H9 (cell line): ENCODE results near the gene SYNPO2. TPM values are rescaled to one million over a fixed set of nuclear protein-coding genes. Genes with fewer than 3 reads are reported as not detected.

ENCODE experiments used
- DNase-seq: peaks from one replicate; pipeline ENCODE4 v3.0.0-alpha.2; 2017
- H2AFZ ChIP-seq: one replicate; pipeline ENCODE4 v1.6.1; 2013; ENCODE audit warnings: mild to moderate bottlenecking, low read length, control low read depth, moderate library complexity
- H2AK5ac ChIP-seq: 2 replicates; pipeline ENCODE4 v1.6.1; 2013; ENCODE audit warnings: low read length, control low read depth, mixed read lengths; ENCODE audit not compliant: insufficient read length
- H2BK120ac ChIP-seq: one replicate; pipeline ENCODE4 v1.6.1; 2013; ENCODE audit warnings: low read depth, mild to moderate bottlenecking, low read length, control low read depth, inconsistent platforms; ENCODE audit not compliant: poor library complexity, severe bottlenecking
- H2BK12ac ChIP-seq: 2 replicates; pipeline ENCODE4 v1.6.1; 2013; ENCODE audit warnings: low read length, control low read depth, mixed read lengths, low read depth; ENCODE audit not compliant: insufficient read length
- H2BK15ac ChIP-seq: 2 replicates; pipeline ENCODE4 v1.6.1; 2013; ENCODE audit warnings: low read depth, low read length, control low read depth
- H2BK20ac ChIP-seq: one replicate; pipeline ENCODE4 v1.6.1; 2013; ENCODE audit warnings: low read depth, mild to moderate bottlenecking, low read length, control low read depth, inconsistent platforms; ENCODE audit not compliant: poor library complexity, severe bottlenecking
- H2BK5ac ChIP-seq: 2 replicates; pipeline ENCODE4 v1.6.1; 2013; ENCODE audit warnings: low read length, control low read depth, mixed read lengths; ENCODE audit not compliant: insufficient read length
- H3K14ac ChIP-seq: 2 replicates; pipeline ENCODE4 v1.6.1; 2013; ENCODE audit warnings: low read length, control low read depth; ENCODE audit not compliant: insufficient read depth
- H3K18ac ChIP-seq: 2 replicates; pipeline ENCODE4 v1.6.1; 2013; ENCODE audit warnings: low read depth, mild to moderate bottlenecking, mixed read lengths, low read length, control low read depth; ENCODE audit not compliant: insufficient read length
- H3K23ac ChIP-seq: 2 replicates; pipeline ENCODE4 v1.6.1; 2013; ENCODE audit warnings: low read length, control low read depth, mixed read lengths, low read depth; ENCODE audit not compliant: insufficient read length
- H3K23me2 ChIP-seq: 2 replicates; pipeline ENCODE4 v1.6.1; 2013; ENCODE audit warnings: low read depth, mild to moderate bottlenecking, mixed read lengths, low read length, control low read depth; ENCODE audit not compliant: insufficient read length, poor library complexity, severe bottlenecking
- H3K27ac ChIP-seq: 2 replicates; pipeline ENCODE4 v1.5.1; 2013; ENCODE audit warnings: low read length, control low read depth, mixed read lengths, low read depth; ENCODE audit not compliant: insufficient read length
- H3K27me3 ChIP-seq: 2 replicates; pipeline ENCODE4 v1.6.1; 2013; ENCODE audit warnings: low read length, control low read depth, inconsistent platforms; ENCODE audit not compliant: insufficient read depth
- H3K4ac ChIP-seq: 2 replicates; pipeline ENCODE4 v1.6.1; 2013; ENCODE audit warnings: low read depth, mild to moderate bottlenecking, control low read depth, inconsistent platforms, low read length, moderate library complexity
- H3K4me1 ChIP-seq: 2 replicates; pipeline ENCODE4 v1.6.1; 2013; ENCODE audit warnings: low read length, control low read depth, inconsistent platforms; ENCODE audit not compliant: insufficient read depth
- H3K4me2 ChIP-seq: 2 replicates; pipeline ENCODE4 v1.6.1; 2013; ENCODE audit warnings: low read length, control low read depth, mixed read lengths; ENCODE audit not compliant: insufficient read length, insufficient read depth
- H3K56ac ChIP-seq: 2 replicates; pipeline ENCODE4 v1.6.1; 2013; ENCODE audit warnings: low read depth, mild to moderate bottlenecking, mixed read lengths, low read length, control low read depth; ENCODE audit not compliant: insufficient read length
- H3K79me1 ChIP-seq: 2 replicates; pipeline ENCODE4 v1.6.1; 2013; ENCODE audit warnings: low read depth, mild to moderate bottlenecking, moderate library complexity, low read length, control low read depth, inconsistent platforms; ENCODE audit not compliant: insufficient read depth, poor library complexity, severe bottlenecking
- H3K79me2 ChIP-seq: 2 replicates; pipeline ENCODE4 v1.6.1; 2013; ENCODE audit warnings: low read length, control low read depth, inconsistent platforms; ENCODE audit not compliant: insufficient read depth
- H3K9ac ChIP-seq: 2 replicates; pipeline ENCODE4 v1.6.1; 2013; ENCODE audit warnings: low read length, control low read depth, mixed read lengths; ENCODE audit not compliant: insufficient read length; ENCODE audit errors: extremely low read depth
- H3K9me3 ChIP-seq: one replicate; pipeline ENCODE4 v1.6.1; 2013; ENCODE audit warnings: low read depth, low read length, inconsistent platforms; ENCODE audit not compliant: control insufficient read depth
- H3T11ph ChIP-seq: one replicate; pipeline ENCODE4 v1.6.1; 2013; ENCODE audit warnings: mild to moderate bottlenecking, low read length, control low read depth, inconsistent platforms
- H4K20me1 ChIP-seq: one replicate; pipeline ENCODE4 v1.6.1; 2013; ENCODE audit not compliant: control insufficient read depth, insufficient read length, insufficient read depth
- H4K5ac ChIP-seq: 2 replicates; pipeline ENCODE4 v1.6.1; 2013; ENCODE audit warnings: low read depth, mild to moderate bottlenecking, mixed read lengths, low read length, control low read depth; ENCODE audit not compliant: insufficient read length
- H4K8ac ChIP-seq: replicated peaks from 2 replicates; pipeline ENCODE4 v1.6.1; 2013; ENCODE audit warnings: low read length, control low read depth, mixed read lengths, low read depth; ENCODE audit not compliant: insufficient read length
- H4K91ac ChIP-seq: 2 replicates; pipeline ENCODE4 v1.6.1; 2013; ENCODE audit warnings: low read depth, mild to moderate bottlenecking, moderate library complexity, mixed read lengths, low read length, control low read depth; ENCODE audit not compliant: insufficient read length
- H3K27ac Mint-ChIP-seq, 3 experiments: 2 replicates in 2 of 3; 3 replicates in 1 of 3; pipeline ENCODE4 v1.8.0; 2020 to 2021; ENCODE audit warnings: mixed read lengths in 3 of 3, mild to moderate bottlenecking in 1 of 3, moderate library complexity in 1 of 3
- H3K27me3 Mint-ChIP-seq: 2 replicates; pipeline ENCODE4 v1.8.0; 2021; ENCODE audit warnings: low read depth, mild to moderate bottlenecking, moderate library complexity, mixed read lengths
- H3K36me3 Mint-ChIP-seq, 3 experiments: 2 replicates in 2 of 3; 3 replicates in 1 of 3; pipeline ENCODE4 v1.8.0; 2020 to 2021; ENCODE audit warnings: low read depth in 3 of 3, mixed read lengths in 3 of 3; ENCODE audit not compliant: insufficient read depth in 1 of 3
- H3K4me1 Mint-ChIP-seq, 2 experiments: 2 replicates each; pipeline ENCODE4 v1.8.0; 2020; ENCODE audit warnings: mixed read lengths in 2 of 2
- H3K4me3 Mint-ChIP-seq, 2 experiments: 2 replicates in 1 of 2; 3 replicates in 1 of 2; pipeline ENCODE4 v1.8.0; 2020 to 2021; ENCODE audit warnings: mild to moderate bottlenecking in 2 of 2, mixed read lengths in 2 of 2, moderate library complexity in 1 of 2
- H3K9me3 Mint-ChIP-seq, 2 experiments: 2 replicates in 1 of 2; 3 replicates in 1 of 2; pipeline ENCODE4 v1.8.0; 2020; ENCODE audit warnings: mild to moderate bottlenecking in 2 of 2, mixed read lengths in 2 of 2, moderate library complexity in 1 of 2
- WGBS: extraction: QIAGEN DNeasy Blood & Tissue Kit; methylation state at CpG from one replicate; pipeline ENCODE4 v1.1.7; 2013; ENCODE audit warnings: missing lambda C conversion rate, low lambda C conversion rate, mixed read lengths; ENCODE audit not compliant: insufficient read length; ENCODE audit errors: extremely low coverage; 5-methylcytosine and 5-hydroxymethylcytosine counted together
- total RNA-seq: library from RNA; stranded (reverse); gene quantifications from 2 replicates; pipeline ENCODE4 v1.2.1, GENCODE V29; 2021
- TF ChIP-seq, protein P1 (sequence below): fragments of 200-600 bp; sonication (generic); conservative IDR thresholded peaks from 3 replicates; pipeline ENCODE4 v1.8.0; 2021; ENCODE audit warnings: antibody characterized with exemption, mild to moderate bottlenecking

The SYNPO2 gene
- total RNA-seq, 1 experiment from 2014 or later = 1.1 TPM

DNA sequence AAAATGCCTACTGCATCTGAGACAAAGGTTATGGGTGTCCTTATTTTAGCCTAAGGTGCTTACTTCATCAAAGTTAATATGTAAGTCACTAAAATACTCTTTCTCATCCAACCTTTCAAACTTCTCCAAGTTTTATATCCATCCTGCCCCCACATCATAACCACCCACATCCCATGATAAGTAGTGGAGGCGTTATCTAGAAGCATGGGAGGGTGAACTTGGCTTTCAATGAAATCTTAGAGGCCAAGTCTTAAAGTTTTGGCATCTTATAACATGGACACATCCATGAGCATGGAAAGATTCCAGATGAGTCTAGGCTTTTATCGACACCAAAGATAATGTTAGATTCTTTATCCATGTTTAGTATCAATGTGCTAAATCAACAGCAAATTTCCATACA, 29.9 kb upstream of the SYNPO2 start:
- H3K56ac ChIP-seq = no peak overlapping the region
- no peak overlapping the region for H2BK12ac ChIP-seq
- no peak overlapping the region for H2AK5ac ChIP-seq
- Mint-ChIP-seq H3K9me3 (peaks cover 0 to 2% of the 10 kb centered on the region in 2 experiments; a peak in 3 of 5 replicates), H3K36me3 (peaks cover 0 to 5% (median 5%) of the 10 kb centered on the region in 3 experiments; a peak in 4 of 7 replicates), H3K27me3 (no peaks in the 10 kb centered on the region), H3K27ac (no peak overlapping the region), H3K4me3 (no peak overlapping the region), H3K4me1 (peaks cover 0 to 5% of the 10 kb centered on the region in 2 experiments; a peak in 1 of 4 replicates)
- H2BK20ac ChIP-seq = no peak overlapping the region
- H4K91ac ChIP-seq = no peak overlapping the region
- no peak overlapping the region for H3K14ac ChIP-seq
- H3K4me1 ChIP-seq = no peaks in the 10 kb centered on the region
- H3K9me3 ChIP-seq = no peaks in the 10 kb centered on the region
- H3K79me1 ChIP-seq = no peaks in the 10 kb centered on the region
- H3K18ac ChIP-seq = no peak overlapping the region
- H3K4ac ChIP-seq = no peak overlapping the region
- no peak overlapping the region for H2BK120ac ChIP-seq
- H2BK15ac ChIP-seq = no peak overlapping the region
- no peaks in the 10 kb centered on the region for H3K23me2 ChIP-seq
- H3K27ac ChIP-seq = no peak overlapping the region
- no peak overlapping the region for H3T11ph ChIP-seq
- no peak overlapping the region for H4K8ac ChIP-seq
- WGBS = no CpG with 5 or more reads among the region's 2 CpGs
- DNase-seq = no peak
- TF ChIP-seq, protein P1, sequence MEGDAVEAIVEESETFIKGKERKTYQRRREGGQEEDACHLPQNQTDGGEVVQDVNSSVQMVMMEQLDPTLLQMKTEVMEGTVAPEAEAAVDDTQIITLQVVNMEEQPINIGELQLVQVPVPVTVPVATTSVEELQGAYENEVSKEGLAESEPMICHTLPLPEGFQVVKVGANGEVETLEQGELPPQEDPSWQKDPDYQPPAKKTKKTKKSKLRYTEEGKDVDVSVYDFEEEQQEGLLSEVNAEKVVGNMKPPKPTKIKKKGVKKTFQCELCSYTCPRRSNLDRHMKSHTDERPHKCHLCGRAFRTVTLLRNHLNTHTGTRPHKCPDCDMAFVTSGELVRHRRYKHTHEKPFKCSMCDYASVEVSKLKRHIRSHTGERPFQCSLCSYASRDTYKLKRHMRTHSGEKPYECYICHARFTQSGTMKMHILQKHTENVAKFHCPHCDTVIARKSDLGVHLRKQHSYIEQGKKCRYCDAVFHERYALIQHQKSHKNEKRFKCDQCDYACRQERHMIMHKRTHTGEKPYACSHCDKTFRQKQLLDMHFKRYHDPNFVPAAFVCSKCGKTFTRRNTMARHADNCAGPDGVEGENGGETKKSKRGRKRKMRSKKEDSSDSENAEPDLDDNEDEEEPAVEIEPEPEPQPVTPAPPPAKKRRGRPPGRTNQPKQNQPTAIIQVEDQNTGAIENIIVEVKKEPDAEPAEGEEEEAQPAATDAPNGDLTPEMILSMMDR = no peak
- no peak overlapping the region for H4K5ac ChIP-seq
- H2BK5ac ChIP-seq = no peak overlapping the region
- H3K4me2 ChIP-seq = no peak overlapping the region
- H3K9ac ChIP-seq = no peak overlapping the region
- no peaks in the 10 kb centered on the region for H4K20me1 ChIP-seq
- H3K79me2 ChIP-seq = no peaks in the 10 kb centered on the region
- H2AFZ ChIP-seq = no peak overlapping the region
- no peaks in the 10 kb centered on the region for H3K27me3 ChIP-seq
- no peak overlapping the region for H3K23ac ChIP-seq
